ENCODE measurements around the gene SCG3. TPM values are rescaled to one million over a fixed set of nuclear protein-coding genes. Genes with fewer than 3 reads are reported as not detected.

The SCG3 gene
- polyA plus RNA-seq = 252 and 324 TPM in 2 replicates

GRCh38 chr15:51681303-51681963 is at the start of gene SCG3:
TSS of gene SCG3 (plus strand) at chr15:51681503. CDS start at chr15:51681756, 253 bp downstream.

GRCh38 chr15:51737522-51738305 is 56.4 kb downstream of the SCG3 start, which contains the start of gene LYSMD2:
TSS of gene LYSMD2 (minus strand) at chr15:51737655. CDS start at chr15:51737622, 33 bp downstream.

GRCh38 chr15:51750792-51751696 is 69.7 kb downstream of the SCG3 start, which contains the start of gene TMOD2:
TSS of gene TMOD2 (plus strand) at chr15:51751597. CDS start at chr15:51766442, 14,845 bp downstream.

Other genes with a start within 250 kb of the SCG3 start
- gene DMXL2, start 58.7 kb upstream of the SCG3 start, polyA plus RNA-seq = 62.4 and 68.6 TPM in 2 replicates
- 40.4 and 48.7 TPM in 2 replicates for gene LYSMD2, start 56.2 kb downstream of the SCG3 start, polyA plus RNA-seq
- 26.4 and 31.4 TPM in 2 replicates for gene TMOD2, start 70.1 kb downstream of the SCG3 start, polyA plus RNA-seq
- gene TMOD3, start 148.2 kb downstream of the SCG3 start, polyA plus RNA-seq = 3.3 and 4.7 TPM in 2 replicates

Measured in Purkinje cell (primary cell).